Ramos (cell line): ENCODE measurements around the gene SMS.

Experiments used
- in situ Hi-C: fragments of 300-500 bp; cut with MboI; formaldehyde crosslinking; loops from one replicate; pipeline ENCODE4 v1.14.3; 2022; ENCODE audit warnings: low sequenced_read_pairs; ENCODE audit not compliant: unreplicated experiment

Gene SMS

GRCh38 chrX:21974011-21974385, 33.5 kb downstream of the SMS start:
- in situ Hi-C loops = no loop called here

- in situ Hi-C loops = no loop called here
Measured at GRCh38 chrX:21975242-21975641, 34.7 kb downstream of the SMS start.

- in situ Hi-C loops = no loop called here
Measured at GRCh38 chrX:21975812-21976211, 35.3 kb downstream of the SMS start.

- in situ Hi-C loops = no loop called here
Measured at GRCh38 chrX:21978346-21978745, 37.8 kb downstream of the SMS start.

- in situ Hi-C loops = no loop called here
Measured at GRCh38 chrX:21982311-21982710, 41.8 kb downstream of the SMS start.

GRCh38 chrX:21985332-21985777, 44.8 kb downstream of the SMS start:
- in situ Hi-C loops = no loop called here

GRCh38 chrX:21986596-21986995, 46.1 kb downstream of the SMS start:
- in situ Hi-C loops = no loop called here

- in situ Hi-C loops = no loop called here
Measured at GRCh38 chrX:21989384-21989783, 48.9 kb downstream of the SMS start.

GRCh38 chrX:21990832-21991231, 50.3 kb downstream of the SMS start:
- in situ Hi-C loops = no loop called here

- in situ Hi-C loops = no loop called here
Measured at GRCh38 chrX:21991504-21991903, 51.0 kb downstream of the SMS start.

GRCh38 chrX:21993265-21993664, 52.8 kb downstream of the SMS start:
- in situ Hi-C loops = no loop called here

- in situ Hi-C loops = no loop called here
Measured at GRCh38 chrX:21996872-21997455, 56.5 kb downstream of the SMS start.

- in situ Hi-C loops = no loop called here
Measured at GRCh38 chrX:21998037-21998436, 57.5 kb downstream of the SMS start.

GRCh38 chrX:22004866-22005265, 64.4 kb downstream of the SMS start:
- in situ Hi-C loops = no loop called here

- in situ Hi-C loops = no loop called here
Measured at GRCh38 chrX:22012051-22012450, 71.5 kb downstream of the SMS start.

- in situ Hi-C loops = no loop called here
Measured at GRCh38 chrX:22012931-22013330, 72.4 kb downstream of the SMS start.

- in situ Hi-C loops = no loop called here
Measured at GRCh38 chrX:22015139-22015750, 74.7 kb downstream of the SMS start.

- in situ Hi-C loops = no loop called here
Measured at GRCh38 chrX:22021751-22022324, 81.3 kb downstream of the SMS start.

- in situ Hi-C loops = no loop called here
Measured at GRCh38 chrX:22024577-22024976, 84.1 kb downstream of the SMS start.

GRCh38 chrX:22025751-22026150, 85.2 kb downstream of the SMS start:
- in situ Hi-C loops = no loop called here

GRCh38 chrX:22026731-22027130, 86.2 kb downstream of the SMS start:
- in situ Hi-C loops = no loop called here

- in situ Hi-C loops = no loop called here
Measured at GRCh38 chrX:22032084-22032483, 91.6 kb downstream of the SMS start, which contains the start of gene PHEX. PHEX (plus strand) TSS chrX:22032325; CDS start chrX:22033006, 681 bp downstream.
